Right atrium auricular region (tissue), 2 donors: ENCODE results near the gene MTMR12. TPM values are rescaled to one million over a fixed set of nuclear protein-coding genes. Genes with fewer than 3 reads are reported as not detected.
"Not testable (repeated sequence)": the region's sequence is repeated elsewhere in the genome, so short reads cannot be mapped to it uniquely, and the experiment has no call there.

Source experiments
- DNase-seq: peaks from one replicate; pipeline ENCODE4 v3.0.0-alpha.2; 2019; ENCODE audit warnings: low spot score
- H3K27ac ChIP-seq, 2 donors: fragments of 200-600 bp; sonication (generic); 1 replicate in 1 of 2; 2 replicates in 1 of 2; pipeline ENCODE4 v1.5.1; 2016 to 2019
- H3K27me3 ChIP-seq, 2 donors: fragments of 200-600 bp; sonication (generic); one replicate each; pipeline versions ENCODE4 v1.5.1 to v1.6.0; 2017 to 2019
- H3K36me3 ChIP-seq: fragments of 200-600 bp; sonication (generic); one replicate; pipeline ENCODE4 v1.5.1; 2016
- H3K4me1 ChIP-seq, 2 donors: fragments of 200-600 bp; sonication (generic); one replicate each; pipeline versions ENCODE4 v1.5.1 to v1.6.0; 2017 to 2019
- H3K4me3 ChIP-seq, 2 donors: fragments of 200-600 bp; sonication (generic); 1 replicate in 1 of 2; 2 replicates in 1 of 2; pipeline ENCODE4 v1.5.1; 2017 to 2019; ENCODE audit warnings: mild to moderate bottlenecking in 1 of 2, moderate library complexity in 1 of 2
- H3K9me3 ChIP-seq, 2 donors: fragments of 200-600 bp; sonication (generic); one replicate each; pipeline ENCODE4 v1.5.1; 2019
- CTCF ChIP-seq, 2 donors: fragments of 200-600 bp; sonication (generic); IDR thresholded peaks; one replicate each; pipeline ENCODE4 v1.5.1; 2019; ENCODE audit warnings: antibody characterized with exemption in 2 of 2
- total RNA-seq, 2 donors: library from RNA; depleted of rRNA; stranded (reverse); fragments of >200 nt; gene quantifications; one replicate each; pipeline ENCODE4 v1.1.0, GENCODE V29; 2016

The MTMR12 gene
- total RNA-seq, 2 donors from 2014 or later = 12.6 to 25.5 TPM

DNA sequence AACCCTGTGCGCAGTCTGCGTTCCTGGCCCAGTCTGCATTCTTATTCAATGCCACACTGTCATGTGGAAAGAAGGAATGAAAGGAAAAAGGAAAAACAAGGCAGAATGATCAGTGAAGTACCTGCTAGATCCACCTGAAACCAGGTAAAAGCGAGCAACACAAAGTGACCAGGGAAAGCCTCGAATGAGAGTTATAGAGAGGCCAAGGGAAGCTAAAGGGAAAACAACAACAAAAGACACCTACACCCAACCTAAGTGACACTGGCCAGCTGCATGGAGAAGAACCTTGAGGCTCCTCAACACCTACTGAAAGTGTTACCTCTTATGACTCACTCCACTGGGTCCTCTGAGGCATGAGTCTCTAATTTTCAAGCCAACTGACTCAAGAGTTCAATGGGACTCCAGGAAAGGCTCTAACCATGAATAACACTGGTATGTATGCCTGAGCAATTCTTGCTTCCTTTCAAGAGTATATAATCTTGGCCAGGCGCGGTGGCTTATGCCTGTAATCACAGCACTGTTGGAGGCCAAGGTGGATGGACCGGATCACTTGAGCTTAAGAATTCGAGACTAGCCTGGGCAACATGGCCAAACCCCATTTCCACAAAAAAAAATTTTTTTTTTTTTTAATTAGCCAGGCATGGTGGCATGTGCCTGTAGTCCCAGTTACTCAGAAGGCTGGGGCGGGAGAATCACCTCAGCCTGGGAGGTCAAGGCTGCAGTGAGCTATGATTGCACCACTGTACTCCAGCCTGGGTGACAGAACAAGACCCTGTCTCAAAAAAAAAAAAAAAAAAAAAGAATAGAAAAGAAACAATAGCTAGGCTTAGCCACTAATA is 29.0 kb downstream of the MTMR12 start:
- no peak for DNase-seq
- no peaks in the 10 kb centered on the region for H3K9me3 ChIP-seq
- TF ChIP-seq CTCF (IDR thresholded peaks at IDR 0.05) = no peak
- peaks cover 0 to 11% of the 10 kb centered on the region in 2 donors for H3K4me1 ChIP-seq
- no peak overlapping the region for H3K4me3 ChIP-seq
- H3K36me3 ChIP-seq = no peaks in the 10 kb centered on the region
- H3K27ac ChIP-seq = no peak overlapping the region
- no peaks in the 10 kb centered on the region for H3K27me3 ChIP-seq

DNA sequence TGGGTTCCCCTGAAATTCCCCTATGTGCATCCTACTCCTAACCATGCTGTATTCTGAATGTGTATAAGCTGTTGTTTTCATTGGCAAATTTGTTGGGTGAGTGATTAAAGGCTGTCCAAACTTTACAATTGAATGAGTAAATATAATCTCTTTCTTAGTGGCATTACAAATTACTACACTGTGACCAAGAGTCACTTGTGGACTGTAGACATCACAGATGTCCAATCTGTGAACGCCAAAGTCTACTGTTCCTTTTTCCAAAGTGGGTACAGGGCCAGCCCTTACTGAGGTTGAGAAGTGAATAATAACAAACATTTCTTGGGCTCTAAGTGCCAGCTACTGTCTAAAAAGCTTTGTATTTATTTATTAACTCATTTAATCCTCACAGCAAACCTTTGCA is 29.7 kb downstream of the MTMR12 start:
- Histone ChIP-seq H3K27ac (no peak overlapping the region), H3K27me3 (no peaks in the 10 kb centered on the region), H3K36me3 (no peaks in the 10 kb centered on the region), H3K4me1 (peaks cover 0 to 13% of the 10 kb centered on the region in 2 donors), H3K9me3 (no peaks in the 10 kb centered on the region), H3K4me3 (no peak overlapping the region)
- no peak for TF ChIP-seq CTCF (IDR thresholded peaks at IDR 0.05)
- DNase-seq = no peak

DNA sequence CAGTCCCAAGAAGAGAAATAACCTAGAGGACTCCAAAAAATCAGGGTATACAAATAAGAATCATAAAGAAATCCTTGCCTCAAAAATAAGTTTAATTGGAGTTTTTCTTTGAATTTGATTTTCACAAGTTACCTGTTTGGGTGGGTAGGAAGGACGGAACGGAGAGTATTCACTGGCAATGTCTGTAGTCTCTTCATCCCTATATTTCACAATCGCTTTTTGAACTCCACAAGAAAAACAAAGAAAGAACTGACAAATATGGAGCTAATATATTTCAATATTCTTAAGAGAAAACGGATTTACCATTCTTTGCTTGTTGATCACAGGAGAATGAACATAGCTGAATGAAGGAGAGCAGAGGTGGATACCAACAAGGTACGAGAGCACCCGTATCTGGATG is 30.1 kb downstream of the MTMR12 start:
- Histone ChIP-seq H3K27ac (no peak overlapping the region), H3K27me3 (no peaks in the 10 kb centered on the region), H3K4me3 (no peak overlapping the region), H3K4me1 (peaks cover 0 to 13% of the 10 kb centered on the region in 2 donors), H3K9me3 (no peaks in the 10 kb centered on the region), H3K36me3 (no peaks in the 10 kb centered on the region)
- DNase-seq = no peak
- TF ChIP-seq CTCF (IDR thresholded peaks at IDR 0.05) = no peak

DNA sequence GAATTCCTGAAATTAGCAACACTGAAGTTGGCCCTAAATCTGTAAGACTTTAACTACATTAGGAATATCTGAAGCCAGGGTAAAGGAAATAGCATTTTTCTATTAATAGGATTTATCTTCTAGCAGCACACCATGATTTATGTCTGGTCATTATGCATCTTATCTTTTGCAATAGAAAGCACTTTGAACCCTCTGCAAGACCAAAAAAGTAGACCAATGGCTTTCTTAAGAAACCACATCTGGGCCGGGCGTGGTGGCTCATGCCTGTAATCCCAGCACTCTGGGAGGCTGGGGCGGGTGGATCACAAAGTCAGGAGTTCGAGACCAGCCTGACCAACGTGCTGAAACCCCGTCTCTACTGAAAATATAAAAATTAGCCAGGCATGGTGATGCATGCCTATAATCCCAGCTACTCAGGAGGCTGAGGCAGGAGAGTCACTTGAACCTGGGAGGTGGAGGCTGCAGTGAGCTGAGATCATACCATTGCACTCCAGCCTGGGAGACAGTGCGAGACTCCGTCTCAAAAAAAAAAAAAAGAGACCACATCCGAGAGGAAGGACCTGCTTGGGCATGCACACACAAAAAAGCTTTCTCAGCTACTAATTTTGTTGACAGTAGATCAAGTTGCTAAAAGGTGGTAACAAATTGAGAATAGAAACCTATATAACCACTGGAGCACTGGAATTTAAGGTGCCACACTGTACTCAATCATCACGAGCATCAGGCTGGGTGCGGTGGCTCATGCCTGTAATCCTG is 31.2 kb downstream of the MTMR12 start:
- H3K27me3 ChIP-seq, H3K9me3 ChIP-seq, H3K27ac ChIP-seq, H3K4me3 ChIP-seq, H3K36me3 ChIP-seq, DNase-seq: not testable (repeated sequence)
- peaks cover 0 to 17% of the 10 kb centered on the region in 2 donors for H3K4me1 ChIP-seq

GRCh38 chr5:32280656-32281081 is 32.1 kb downstream of the MTMR12 start:
- Histone ChIP-seq H3K4me3 (no peak overlapping the region), H3K4me1 (peaks cover 0 to 25% of the 10 kb centered on the region in 2 donors), H3K9me3 (no peaks in the 10 kb centered on the region), H3K27me3 (no peaks in the 10 kb centered on the region), H3K36me3 (no peaks in the 10 kb centered on the region), H3K27ac (no peak overlapping the region)
- TF ChIP-seq CTCF (IDR thresholded peaks at IDR 0.05) = no peak
- no peak for DNase-seq

- peaks cover 0 to 33% of the 10 kb centered on the region in 2 donors for H3K4me1 ChIP-seq
Observed at GRCh38 chr5:32279786-32280185, 33.0 kb downstream of the MTMR12 start.

More at GRCh38 chr5:32279786-32280185, 33.0 kb downstream of the MTMR12 start:
- H3K4me3 ChIP-seq = no peak overlapping the region
- no peak for TF ChIP-seq CTCF (IDR thresholded peaks at IDR 0.05)
- no peaks in the 10 kb centered on the region for H3K9me3 ChIP-seq
- peaks cover under 1% of the 10 kb centered on the region for H3K36me3 ChIP-seq
- H3K27ac ChIP-seq = no peak overlapping the region
- no peak for DNase-seq
- H3K27me3 ChIP-seq = no peaks in the 10 kb centered on the region
